Measurements from ENCODE around the gene GARIN5B.

The GARIN5B gene

GRCh38 chr19:55391191-55391670 is 28.2 kb upstream of the GARIN5B start:
- TF ChIP-seq CTCF (IDR thresholded peaks at IDR 0.05; ENCODE audit: extremely low read depth, missing control alignments) = no peak
- DNase-seq (ENCODE audit: low spot score) = no peak

- TF ChIP-seq CTCF (IDR thresholded peaks at IDR 0.05; ENCODE audit: extremely low read depth, missing control alignments) = no peak
- DNase-seq (ENCODE audit: low spot score) = no peak
These were observed 27.4 kb upstream of the GARIN5B start for GRCh38 chr19:55390461-55390880.

- TF ChIP-seq CTCF (IDR thresholded peaks at IDR 0.05; ENCODE audit: extremely low read depth, missing control alignments) = no peak
- DNase-seq (ENCODE audit: low spot score) = no peak
These were observed 26.6 kb upstream of the GARIN5B start for GRCh38 chr19:55389386-55390317.

- no peak for TF ChIP-seq CTCF (IDR thresholded peaks at IDR 0.05; ENCODE audit: extremely low read depth, missing control alignments)
These were observed 24.9 kb upstream of the GARIN5B start for GRCh38 chr19:55387736-55388497.

GRCh38 chr19:55386493-55386971 is 23.5 kb upstream of the GARIN5B start:
- no peak for DNase-seq (ENCODE audit: low spot score)
- TF ChIP-seq CTCF (IDR thresholded peaks at IDR 0.05; ENCODE audit: extremely low read depth, missing control alignments) = no peak

More at GRCh38 chr19:55387736-55388497, 24.9 kb upstream of the GARIN5B start:
- DNase-seq (ENCODE audit: low spot score) = no peak

- peak; percentile 96 for DNase-seq (ENCODE audit: low spot score)
- TF ChIP-seq CTCF (IDR thresholded peaks at IDR 0.05; ENCODE audit: extremely low read depth, missing control alignments) = no peak
These were observed 22.8 kb upstream of the GARIN5B start, which contains the start of gene RPL28 for GRCh38 chr19:55385724-55386492. TSS of gene RPL28 (plus strand) at chr19:55385932. CDS start at chr19:55386358, 426 bp downstream.

All from GM20000 (cell line).